Prostate gland (tissue), 2 donors: Measurements from ENCODE around the gene RFX2. TPM values are rescaled to one million over a fixed set of nuclear protein-coding genes. Genes with fewer than 3 reads are reported as not detected.

Source experiments
- DNase-seq: peaks from one replicate; pipeline ENCODE4 v3.0.0-alpha.2; 2019; ENCODE audit warnings: low spot score
- H3K27ac ChIP-seq, 2 donors: fragments of 200-600 bp; sonication (generic); 2 replicates each; pipeline ENCODE4 v1.5.1; 2017 to 2019
- H3K27me3 ChIP-seq: fragments of 200-600 bp; sonication (generic); replicated peaks from 2 replicates; pipeline ENCODE4 v1.5.1; 2019; ENCODE audit not compliant: insufficient read depth
- H3K36me3 ChIP-seq, 2 donors: fragments of 200-600 bp; sonication (generic); 1 replicate in 1 of 2; 2 replicates in 1 of 2; pipeline versions ENCODE4 v1.5.1 to v1.8.1; 2017 to 2019
- H3K4me1 ChIP-seq: fragments of 200-600 bp; sonication (generic); replicated peaks from 2 replicates; pipeline ENCODE4 v1.5.1; 2019
- H3K4me3 ChIP-seq, 2 donors: fragments of 200-600 bp; sonication (generic); 2 replicates each; pipeline ENCODE4 v1.5.1; 2017 to 2019
- H3K9me3 ChIP-seq: fragments of 200-600 bp; sonication (generic); 2 replicates; pipeline ENCODE4 v1.5.1; 2017
- CTCF ChIP-seq, 4 experiments: fragments of 200-600 bp in 2 of 4; fragments of 450-650 bp in 2 of 4; sonication (generic) in 2 of 4; IDR thresholded peaks; 1 replicate in 3 of 4; 2 replicates in 1 of 4; pipeline ENCODE4 v1.5.1; 2016 to 2019; ENCODE audit warnings: antibody characterized with exemption in 4 of 4, mild to moderate bottlenecking in 2 of 4, moderate library complexity in 2 of 4
- POLR2A ChIP-seq: fragments of 450-650 bp; IDR thresholded peaks from one replicate; pipeline ENCODE4 v1.6.1; 2016; ENCODE audit warnings: antibody characterized with exemption, mild to moderate bottlenecking
- POLR2AphosphoS5 ChIP-seq: sonication (generic); formaldehyde crosslinking; IDR thresholded peaks from one replicate; pipeline ENCODE4 v1.6.1; 2017; ENCODE audit warnings: antibody characterized with exemption
- WGBS: methylation state at CpG from one replicate; pipeline ENCODE4 v1.1.5; 2018; 5-methylcytosine and 5-hydroxymethylcytosine counted together
- intact Hi-C: fragments of 100-400 bp; cut with DNase I; formaldehyde crosslinking; loops from one replicate; pipeline ENCODE4 v1.14.2; 2022
- total RNA-seq, 2 donors: library from RNA; depleted of rRNA; stranded (reverse); fragments of >200 nt; gene quantifications; one replicate each; pipeline ENCODE4 v1.1.0, GENCODE V29; 2016

The RFX2 gene
- total RNA-seq, 2 donors from 2014 or later, result 13.4 to 25.3 TPM

- H3K27ac ChIP-seq, result no peak overlapping the region
- H3K4me1 ChIP-seq, result peaks cover 22% of the 10 kb centered on the region
- no peak for DNase-seq
- TF ChIP-seq POLR2A, result no peak
- TF ChIP-seq CTCF (IDR thresholded peaks at IDR 0.05), result no peak
- TF ChIP-seq POLR2AphosphoS5, result no peak
- no peaks in the 10 kb centered on the region for H3K36me3 ChIP-seq
- no peaks in the 10 kb centered on the region for H3K27me3 ChIP-seq
- intact Hi-C loops, result no loop called here
- H3K4me3 ChIP-seq, result no peak overlapping the region
- WGBS, result 52% methylated on average over 10 of the region's 10 CpGs
- H3K9me3 ChIP-seq, result no peaks in the 10 kb centered on the region
These were observed 135.4 kb downstream of the RFX2 start for GRCh38 chr19:5974721-5975387.

GRCh38 chr19:5973867-5974635, 136.2 kb downstream of the RFX2 start:
- H3K27ac ChIP-seq, result no peak overlapping the region
- 66% methylated on average over 15 of the region's 15 CpGs for WGBS
- no peaks in the 10 kb centered on the region for H3K9me3 ChIP-seq
- peaks cover 27% of the 10 kb centered on the region for H3K4me1 ChIP-seq
- no peak overlapping the region for H3K4me3 ChIP-seq
- DNase-seq, result no peak
- no peaks in the 10 kb centered on the region for H3K27me3 ChIP-seq
- TF ChIP-seq POLR2A, result no peak
- no peak for TF ChIP-seq POLR2AphosphoS5
- no peak for TF ChIP-seq CTCF (IDR thresholded peaks at IDR 0.05)
- H3K36me3 ChIP-seq, result no peaks in the 10 kb centered on the region
- intact Hi-C loops, result no loop called here

GRCh38 chr19:5973376-5973775, 136.9 kb downstream of the RFX2 start:
- no peak for DNase-seq
- Histone ChIP-seq H3K4me3 (no peak overlapping the region), H3K36me3 (no peaks in the 10 kb centered on the region), H3K4me1 (peaks cover 30% of the 10 kb centered on the region), H3K27me3 (no peaks in the 10 kb centered on the region), H3K27ac (no peak overlapping the region), H3K9me3 (no peaks in the 10 kb centered on the region)
- intact Hi-C loops, result no loop called here
- WGBS, result 87% methylated on average over 5 of the region's 5 CpGs
- no peak for TF ChIP-seq POLR2AphosphoS5
- TF ChIP-seq POLR2A, result no peak
- TF ChIP-seq CTCF (IDR thresholded peaks at IDR 0.05), result no peak

DNA sequence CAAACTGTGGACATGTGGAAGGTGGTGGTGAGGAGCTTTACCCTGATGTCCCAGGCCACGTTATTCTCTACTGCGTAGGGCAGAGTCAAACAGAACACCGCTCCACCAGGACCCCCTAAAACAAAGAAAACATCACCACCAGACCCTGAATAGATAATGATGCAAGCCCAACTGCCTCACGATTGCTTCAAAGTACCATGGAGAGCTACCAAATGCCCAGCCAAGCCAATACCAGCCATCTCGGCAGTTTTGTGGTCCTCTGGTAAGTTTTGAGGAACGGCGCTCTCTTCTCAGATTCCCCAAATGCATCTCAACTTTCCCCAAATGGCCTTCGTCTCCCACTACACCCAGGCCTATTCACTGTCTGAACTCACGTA, 138.0 kb downstream of the RFX2 start:
- Histone ChIP-seq H3K4me3 (no peak overlapping the region), H3K36me3 (no peaks in the 10 kb centered on the region), H3K9me3 (no peaks in the 10 kb centered on the region), H3K27ac (no peak overlapping the region), H3K4me1 (peaks cover 35% of the 10 kb centered on the region), H3K27me3 (no peaks in the 10 kb centered on the region)
- whole genome bisulfite sequencing, result 79% methylated on average over 9 of the region's 9 CpGs
- no peak for DNase-seq
- intact Hi-C loops, result no loop called here
- no peak for TF ChIP-seq POLR2A
- TF ChIP-seq POLR2AphosphoS5, result no peak
- TF ChIP-seq CTCF (IDR thresholded peaks at IDR 0.05), result no peak
